Fibroblast of pulmonary artery (primary cell): ENCODE measurements around the gene MICALL1.

ENCODE experiments used
- DNase-seq: peaks from one replicate; pipeline ENCODE4 v3.0.0-alpha.2; 2010; ENCODE audit warnings: low read depth
- H3K4me3 ChIP-seq: replicated peaks from 2 replicates; pipeline ENCODE4 v1.5.1; 2011; ENCODE audit warnings: low read depth, mild to moderate bottlenecking, control low read depth, low read length, moderate library complexity
- TF ChIP-seq, protein P1 (sequence below): IDR thresholded peaks from 2 replicates; pipeline ENCODE4 v1.5.1; 2011; ENCODE audit warnings: mild to moderate bottlenecking, control low read depth, low read length, inconsistent platforms; ENCODE audit errors: missing control alignments

Gene MICALL1

DNA sequence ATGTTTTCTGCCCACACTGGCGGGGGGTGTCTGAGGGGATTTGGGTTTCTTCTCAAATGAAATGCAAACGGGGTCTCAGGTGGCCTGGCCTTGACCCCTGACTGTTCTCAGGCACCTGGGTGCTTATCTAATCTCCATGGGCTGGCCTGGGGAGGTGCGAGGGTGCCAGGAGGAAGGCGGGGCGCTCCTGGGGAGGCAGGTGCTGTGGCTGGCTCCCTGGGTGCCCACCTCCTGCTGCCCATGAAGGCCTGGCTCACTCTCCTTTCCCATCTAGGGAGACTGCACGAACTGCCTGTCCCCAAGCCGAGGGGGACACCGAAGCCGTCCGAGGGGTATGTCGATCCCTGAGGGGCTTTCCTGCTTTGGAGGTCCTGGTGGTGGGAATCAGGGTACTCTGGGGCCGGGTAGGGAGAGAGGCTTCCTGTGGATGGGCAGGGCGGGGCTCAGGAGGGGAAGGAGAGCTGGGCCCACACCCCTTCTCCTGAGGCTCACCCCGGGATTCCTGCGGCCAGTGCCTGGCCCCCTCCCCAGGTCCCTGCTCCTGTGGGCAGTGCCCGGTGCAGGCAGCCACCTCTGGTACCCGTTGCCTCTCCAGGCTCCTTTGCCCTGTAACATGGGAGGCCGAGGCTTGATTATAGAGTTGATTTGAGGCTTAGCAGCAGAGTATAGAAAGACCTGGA lies 18.4 kb downstream of the MICALL1 start:
- no peak for DNase-seq
- H3K4me3 ChIP-seq: no peak overlapping the region
- TF ChIP-seq, protein P1, sequence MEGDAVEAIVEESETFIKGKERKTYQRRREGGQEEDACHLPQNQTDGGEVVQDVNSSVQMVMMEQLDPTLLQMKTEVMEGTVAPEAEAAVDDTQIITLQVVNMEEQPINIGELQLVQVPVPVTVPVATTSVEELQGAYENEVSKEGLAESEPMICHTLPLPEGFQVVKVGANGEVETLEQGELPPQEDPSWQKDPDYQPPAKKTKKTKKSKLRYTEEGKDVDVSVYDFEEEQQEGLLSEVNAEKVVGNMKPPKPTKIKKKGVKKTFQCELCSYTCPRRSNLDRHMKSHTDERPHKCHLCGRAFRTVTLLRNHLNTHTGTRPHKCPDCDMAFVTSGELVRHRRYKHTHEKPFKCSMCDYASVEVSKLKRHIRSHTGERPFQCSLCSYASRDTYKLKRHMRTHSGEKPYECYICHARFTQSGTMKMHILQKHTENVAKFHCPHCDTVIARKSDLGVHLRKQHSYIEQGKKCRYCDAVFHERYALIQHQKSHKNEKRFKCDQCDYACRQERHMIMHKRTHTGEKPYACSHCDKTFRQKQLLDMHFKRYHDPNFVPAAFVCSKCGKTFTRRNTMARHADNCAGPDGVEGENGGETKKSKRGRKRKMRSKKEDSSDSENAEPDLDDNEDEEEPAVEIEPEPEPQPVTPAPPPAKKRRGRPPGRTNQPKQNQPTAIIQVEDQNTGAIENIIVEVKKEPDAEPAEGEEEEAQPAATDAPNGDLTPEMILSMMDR: no peak

DNA sequence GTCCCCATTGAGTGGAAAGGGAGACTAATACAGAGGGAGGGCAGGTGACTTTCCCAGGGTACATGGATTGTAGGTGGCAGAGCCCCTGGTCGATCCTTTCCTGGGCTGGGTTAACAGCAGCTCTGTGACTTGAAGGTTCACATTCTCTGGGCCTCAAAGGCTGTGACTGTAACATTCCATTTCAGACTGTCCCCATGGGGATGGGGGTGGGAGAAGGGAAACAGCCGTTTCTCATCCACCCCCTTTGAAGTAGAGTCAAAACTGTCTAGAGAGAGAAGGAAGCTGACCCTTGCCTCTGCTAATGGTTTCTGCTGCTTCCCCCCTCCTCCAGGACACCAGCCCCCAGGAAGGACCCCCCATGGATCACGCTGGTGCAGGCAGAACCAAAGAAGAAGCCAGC lies 19.2 kb downstream of the MICALL1 start:
- TF ChIP-seq, protein P1: no peak
- no peak overlapping the region for H3K4me3 ChIP-seq
- DNase-seq: no peak

DNA sequence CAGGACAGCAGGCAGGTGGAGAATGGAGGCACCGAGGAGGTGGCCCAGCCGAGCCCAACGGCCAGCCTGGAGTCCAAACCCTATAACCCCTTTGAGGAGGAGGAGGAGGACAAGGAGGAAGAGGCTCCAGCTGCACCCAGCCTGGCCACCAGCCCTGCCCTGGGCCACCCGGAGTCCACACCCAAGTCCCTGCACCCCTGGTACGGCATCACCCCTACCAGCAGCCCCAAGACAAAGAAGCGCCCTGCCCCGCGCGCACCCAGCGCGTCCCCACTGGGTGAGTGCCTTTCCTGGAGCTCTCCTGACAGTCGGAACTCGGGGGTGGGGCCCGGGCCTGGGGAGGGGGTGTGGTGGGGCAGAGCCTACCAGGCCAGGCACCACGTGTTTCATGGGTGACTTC lies 19.7 kb downstream of the MICALL1 start:
- TF ChIP-seq, protein P1: no peak
- H3K4me3 ChIP-seq: no peak overlapping the region
- no peak for DNase-seq

DNA sequence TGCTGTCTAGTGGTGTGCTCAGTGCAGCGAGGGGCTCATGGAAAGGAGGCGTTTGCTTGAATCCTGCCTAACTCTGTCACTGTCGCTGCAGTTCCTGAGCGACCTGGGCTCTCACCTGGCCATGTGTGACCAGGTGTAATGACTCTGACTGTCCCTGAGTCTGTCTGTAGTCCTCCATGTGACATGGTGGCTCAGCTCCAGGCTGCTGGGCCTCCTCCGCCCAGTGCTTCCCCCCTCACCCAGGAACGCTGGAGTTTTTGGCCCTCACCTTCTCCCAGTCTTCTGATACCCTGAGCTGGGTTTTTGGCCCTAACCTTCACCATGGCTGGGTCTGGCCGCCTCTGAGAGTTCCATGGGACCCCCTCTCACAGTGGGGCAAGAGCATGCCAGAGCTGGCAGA lies 20.3 kb downstream of the MICALL1 start:
- TF ChIP-seq, protein P1: no peak
- no peak for DNase-seq
- H3K4me3 ChIP-seq: no peak overlapping the region

DNA sequence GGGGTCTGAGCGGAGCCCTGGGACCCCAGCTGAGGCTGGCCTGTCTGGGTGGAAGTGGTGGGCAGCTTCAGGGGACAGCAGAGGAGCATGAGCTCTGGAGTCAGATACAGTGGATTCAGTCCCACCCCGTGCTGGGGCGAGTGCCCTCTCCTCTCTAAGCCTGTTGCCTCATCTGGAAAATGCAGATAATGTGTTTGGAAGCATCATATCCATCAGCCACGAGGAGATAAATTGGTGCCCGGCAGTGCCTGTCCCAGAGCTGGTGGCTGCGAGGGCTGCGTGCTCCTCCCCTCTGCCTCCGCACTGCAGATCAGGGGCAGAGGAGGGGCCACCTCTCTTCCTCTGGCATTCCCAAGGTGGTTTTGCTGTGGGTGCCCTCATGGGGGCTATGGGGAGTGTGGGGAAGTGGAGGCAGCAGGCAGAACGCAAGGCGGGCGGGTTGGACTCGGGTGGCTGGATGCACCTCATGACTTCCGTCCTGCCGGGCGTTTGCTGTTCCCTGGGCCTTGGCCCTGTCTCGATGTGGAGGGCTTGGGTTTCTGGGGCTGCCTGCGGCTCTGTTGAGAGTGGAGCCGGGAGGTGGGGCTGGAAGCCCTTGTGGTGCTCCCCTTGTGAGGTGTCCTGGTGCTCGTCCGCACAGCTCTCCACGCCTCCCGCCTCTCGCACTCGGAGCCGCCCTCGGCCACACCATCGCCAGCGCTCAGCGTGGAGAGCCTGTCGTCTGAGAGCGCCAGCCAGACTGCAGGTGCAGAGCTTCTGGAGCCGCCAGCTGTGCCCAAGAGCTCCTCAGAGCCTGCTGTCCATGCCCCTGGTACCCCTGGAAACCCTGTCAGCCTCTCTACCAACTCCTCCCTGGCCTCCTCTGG lies 20.9 kb downstream of the MICALL1 start:
- no peak for DNase-seq
- H3K4me3 ChIP-seq: no peak overlapping the region
- TF ChIP-seq, protein P1: no peak

DNA sequence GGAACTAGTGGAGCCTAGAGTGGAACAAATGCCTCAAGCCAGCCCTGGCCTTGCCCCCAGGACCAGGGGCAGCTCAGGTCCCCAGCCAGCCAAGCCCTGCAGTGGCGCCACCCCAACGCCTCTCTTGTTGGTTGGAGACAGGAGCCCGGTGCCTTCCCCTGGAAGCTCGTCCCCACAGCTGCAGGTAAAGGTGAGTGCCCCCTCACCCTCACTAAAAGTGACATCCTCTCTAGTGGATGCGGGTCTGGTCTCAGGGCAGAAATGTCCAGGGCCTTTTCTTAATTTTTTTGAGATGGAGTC lies 21.5 kb downstream of the MICALL1 start:
- H3K4me3 ChIP-seq: no peak overlapping the region
- no peak for DNase-seq
- TF ChIP-seq, protein P1: no peak
